Tibial nerve (tissue), 4 donors: Measurements from ENCODE around the gene MALAT1.

ENCODE experiments used
- CTCF ChIP-seq, 5 experiments: fragments of 200-600 bp in 3 of 5; fragments of 450-650 bp in 2 of 5; sonication (generic) in 3 of 5; IDR thresholded peaks; one replicate each; pipeline ENCODE4 v1.5.1; 2016 to 2019; ENCODE audit warnings: antibody characterized with exemption in 5 of 5, mild to moderate bottlenecking in 3 of 5, moderate library complexity in 2 of 5
- EP300 ChIP-seq, 2 donors: sonication (generic); formaldehyde crosslinking; IDR thresholded peaks; one replicate each; pipeline ENCODE4 v1.6.1; 2017; ENCODE audit warnings: antibody characterized with exemption in 2 of 2, mild to moderate bottlenecking in 1 of 2
- POLR2A ChIP-seq, 2 donors: fragments of 450-650 bp; IDR thresholded peaks; one replicate each; pipeline ENCODE4 v1.6.1; 2017; ENCODE audit warnings: antibody characterized with exemption in 2 of 2, mild to moderate bottlenecking in 2 of 2, moderate library complexity in 2 of 2

GRCh38 chr11:65538232-65538914 is 39.5 kb downstream of the MALAT1 start:
- TF ChIP-seq POLR2A (IDR thresholded peaks at IDR 0.05): no peak
- TF ChIP-seq EP300 (IDR thresholded peaks at IDR 0.05): no peak
- TF ChIP-seq CTCF (IDR thresholded peaks at IDR 0.05): no peak
